Measurements from ENCODE around the gene SPNS2.

GRCh38 chr17:4469552-4469951 lies 29.1 kb upstream of the SPNS2 start:
- TF ChIP-seq, protein P1, sequence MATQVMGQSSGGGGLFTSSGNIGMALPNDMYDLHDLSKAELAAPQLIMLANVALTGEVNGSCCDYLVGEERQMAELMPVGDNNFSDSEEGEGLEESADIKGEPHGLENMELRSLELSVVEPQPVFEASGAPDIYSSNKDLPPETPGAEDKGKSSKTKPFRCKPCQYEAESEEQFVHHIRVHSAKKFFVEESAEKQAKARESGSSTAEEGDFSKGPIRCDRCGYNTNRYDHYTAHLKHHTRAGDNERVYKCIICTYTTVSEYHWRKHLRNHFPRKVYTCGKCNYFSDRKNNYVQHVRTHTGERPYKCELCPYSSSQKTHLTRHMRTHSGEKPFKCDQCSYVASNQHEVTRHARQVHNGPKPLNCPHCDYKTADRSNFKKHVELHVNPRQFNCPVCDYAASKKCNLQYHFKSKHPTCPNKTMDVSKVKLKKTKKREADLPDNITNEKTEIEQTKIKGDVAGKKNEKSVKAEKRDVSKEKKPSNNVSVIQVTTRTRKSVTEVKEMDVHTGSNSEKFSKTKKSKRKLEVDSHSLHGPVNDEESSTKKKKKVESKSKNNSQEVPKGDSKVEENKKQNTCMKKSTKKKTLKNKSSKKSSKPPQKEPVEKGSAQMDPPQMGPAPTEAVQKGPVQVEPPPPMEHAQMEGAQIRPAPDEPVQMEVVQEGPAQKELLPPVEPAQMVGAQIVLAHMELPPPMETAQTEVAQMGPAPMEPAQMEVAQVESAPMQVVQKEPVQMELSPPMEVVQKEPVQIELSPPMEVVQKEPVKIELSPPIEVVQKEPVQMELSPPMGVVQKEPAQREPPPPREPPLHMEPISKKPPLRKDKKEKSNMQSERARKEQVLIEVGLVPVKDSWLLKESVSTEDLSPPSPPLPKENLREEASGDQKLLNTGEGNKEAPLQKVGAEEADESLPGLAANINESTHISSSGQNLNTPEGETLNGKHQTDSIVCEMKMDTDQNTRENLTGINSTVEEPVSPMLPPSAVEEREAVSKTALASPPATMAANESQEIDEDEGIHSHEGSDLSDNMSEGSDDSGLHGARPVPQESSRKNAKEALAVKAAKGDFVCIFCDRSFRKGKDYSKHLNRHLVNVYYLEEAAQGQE (IDR thresholded peaks at IDR 0.05; ENCODE audit: low read depth, low read length), result no peak
- TF ChIP-seq, protein P2, sequence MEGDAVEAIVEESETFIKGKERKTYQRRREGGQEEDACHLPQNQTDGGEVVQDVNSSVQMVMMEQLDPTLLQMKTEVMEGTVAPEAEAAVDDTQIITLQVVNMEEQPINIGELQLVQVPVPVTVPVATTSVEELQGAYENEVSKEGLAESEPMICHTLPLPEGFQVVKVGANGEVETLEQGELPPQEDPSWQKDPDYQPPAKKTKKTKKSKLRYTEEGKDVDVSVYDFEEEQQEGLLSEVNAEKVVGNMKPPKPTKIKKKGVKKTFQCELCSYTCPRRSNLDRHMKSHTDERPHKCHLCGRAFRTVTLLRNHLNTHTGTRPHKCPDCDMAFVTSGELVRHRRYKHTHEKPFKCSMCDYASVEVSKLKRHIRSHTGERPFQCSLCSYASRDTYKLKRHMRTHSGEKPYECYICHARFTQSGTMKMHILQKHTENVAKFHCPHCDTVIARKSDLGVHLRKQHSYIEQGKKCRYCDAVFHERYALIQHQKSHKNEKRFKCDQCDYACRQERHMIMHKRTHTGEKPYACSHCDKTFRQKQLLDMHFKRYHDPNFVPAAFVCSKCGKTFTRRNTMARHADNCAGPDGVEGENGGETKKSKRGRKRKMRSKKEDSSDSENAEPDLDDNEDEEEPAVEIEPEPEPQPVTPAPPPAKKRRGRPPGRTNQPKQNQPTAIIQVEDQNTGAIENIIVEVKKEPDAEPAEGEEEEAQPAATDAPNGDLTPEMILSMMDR (IDR thresholded peaks at IDR 0.05), result no peak
- TF ChIP-seq FOSL2 (IDR thresholded peaks at IDR 0.05; ENCODE audit: borderline replicate concordance, low read depth) (no peak), GABPA (IDR thresholded peaks at IDR 0.05; ENCODE audit: low read depth) (no peak), YY1 (IDR thresholded peaks at IDR 0.05; ENCODE audit: low read depth) (no peak)

Data from SK-N-SH (cell line).